Natural killer cell (primary cell): Measurements from ENCODE around the gene RIMS3. TPM values are rescaled to one million over a fixed set of nuclear protein-coding genes. Genes with fewer than 3 reads are reported as not detected.

Experiments used
- ATAC-seq, 3 donors: fragments of 150-1000 bp in 2 of 3; fragments of 200-7000 bp in 1 of 3; cut with Tn5 transposase; 1 replicate in 1 of 3; 2 replicates in 2 of 3; pipeline ENCODE4 v1.10.0; 2021; ENCODE audit warnings: mild to moderate bottlenecking in 2 of 3, moderate library complexity in 2 of 3
- DNase-seq, 2 donors: peaks; one replicate each; pipeline versions ENCODE4 v3.0.0 to v3.0.0-alpha.2; 2013 to 2021; ENCODE audit warnings: mixed read lengths in 1 of 2
- H3K27ac ChIP-seq: one replicate; pipeline ENCODE4 v1.5.1; 2013; ENCODE audit warnings: mild to moderate bottlenecking, low read length
- H3K27me3 ChIP-seq: one replicate; pipeline ENCODE4 v1.6.1; 2013; ENCODE audit warnings: low read length; ENCODE audit not compliant: control insufficient read depth, insufficient read depth
- H3K36me3 ChIP-seq: one replicate; pipeline ENCODE4 v1.6.1; 2013; ENCODE audit warnings: low read length; ENCODE audit not compliant: control insufficient read depth, insufficient read depth
- H3K4me1 ChIP-seq: one replicate; pipeline ENCODE4 v1.6.1; 2013; ENCODE audit warnings: low read length; ENCODE audit not compliant: control insufficient read depth, insufficient read depth
- H3K4me3 ChIP-seq: one replicate; pipeline ENCODE4 v1.5.1; 2013; ENCODE audit warnings: low read length
- H3K9me3 ChIP-seq: one replicate; pipeline ENCODE4 v1.6.1; 2013; ENCODE audit warnings: low read length; ENCODE audit not compliant: control insufficient read depth, insufficient read depth
- H3K27ac Mint-ChIP-seq, 2 donors: one replicate each; pipeline ENCODE4 v1.8.0; 2022; ENCODE audit warnings: mild to moderate bottlenecking in 2 of 2, mixed read lengths in 2 of 2, moderate library complexity in 1 of 2
- H3K27me3 Mint-ChIP-seq, 2 donors: one replicate each; pipeline ENCODE4 v1.8.0; 2022; ENCODE audit warnings: low read depth in 2 of 2, mixed read lengths in 2 of 2
- H3K36me3 Mint-ChIP-seq: one replicate; pipeline ENCODE4 v1.8.0; 2022; ENCODE audit warnings: mixed read lengths
- H3K4me1 Mint-ChIP-seq, 2 donors: one replicate each; pipeline ENCODE4 v1.8.0; 2022; ENCODE audit warnings: mixed read lengths in 2 of 2
- H3K4me3 Mint-ChIP-seq: one replicate; pipeline ENCODE4 v1.8.0; 2022; ENCODE audit warnings: mild to moderate bottlenecking, moderate library complexity, mixed read lengths
- H3K9me3 Mint-ChIP-seq, 2 donors: one replicate each; pipeline ENCODE4 v1.8.0; 2022; ENCODE audit warnings: mixed read lengths in 2 of 2
- WGBS: methylation state at CpG from one replicate; pipeline ENCODE4 v1.1.7; 2013; ENCODE audit warnings: missing lambda C conversion rate; ENCODE audit not compliant: insufficient coverage; 5-methylcytosine and 5-hydroxymethylcytosine counted together
- intact Hi-C: fragments of 100-400 bp; cut with micrococcal nuclease; formaldehyde crosslinking; loops from one replicate; pipeline ENCODE4 v1.14.2; 2022
- total RNA-seq, 4 donors: library from RNA; stranded (reverse); fragments of 120-200 nt in 1 of 4; gene quantifications; one replicate each; pipeline versions ENCODE4 v1.2.3 to v1.2.4, GENCODE V29; 2013 to 2022
- TF ChIP-seq, protein P1 (sequence below): fragments of 200-600 bp; IDR thresholded peaks from one replicate; pipeline ENCODE4 v1.8.0; 2022; ENCODE audit warnings: antibody characterized with exemption

Gene RIMS3
- total RNA-seq, 3 donors from 2014 or later (not counting 1 experiment from before 2014, with no cell fraction given), result 0.56 to 2.1 (median 1.1) TPM

DNA sequence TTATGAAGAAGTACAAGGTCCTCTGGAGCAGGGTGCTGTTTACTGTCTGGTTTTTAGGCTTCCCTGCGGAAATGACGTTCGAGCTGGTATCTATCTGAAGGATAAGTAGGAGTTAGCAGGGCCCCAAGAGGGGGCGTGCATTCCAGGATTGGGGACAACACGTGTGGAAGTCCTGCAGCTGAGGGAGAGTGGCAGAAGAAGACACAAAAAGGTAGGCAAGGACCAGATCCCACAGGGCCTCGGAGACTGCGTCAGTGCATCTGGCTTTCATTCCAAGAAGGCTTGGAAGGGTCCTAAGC is 5.9 kb downstream of the RIMS3 start:
- intact Hi-C loops, result no loop called here
- WGBS, result 81% methylated on average over 7 of the region's 7 CpGs

DNA sequence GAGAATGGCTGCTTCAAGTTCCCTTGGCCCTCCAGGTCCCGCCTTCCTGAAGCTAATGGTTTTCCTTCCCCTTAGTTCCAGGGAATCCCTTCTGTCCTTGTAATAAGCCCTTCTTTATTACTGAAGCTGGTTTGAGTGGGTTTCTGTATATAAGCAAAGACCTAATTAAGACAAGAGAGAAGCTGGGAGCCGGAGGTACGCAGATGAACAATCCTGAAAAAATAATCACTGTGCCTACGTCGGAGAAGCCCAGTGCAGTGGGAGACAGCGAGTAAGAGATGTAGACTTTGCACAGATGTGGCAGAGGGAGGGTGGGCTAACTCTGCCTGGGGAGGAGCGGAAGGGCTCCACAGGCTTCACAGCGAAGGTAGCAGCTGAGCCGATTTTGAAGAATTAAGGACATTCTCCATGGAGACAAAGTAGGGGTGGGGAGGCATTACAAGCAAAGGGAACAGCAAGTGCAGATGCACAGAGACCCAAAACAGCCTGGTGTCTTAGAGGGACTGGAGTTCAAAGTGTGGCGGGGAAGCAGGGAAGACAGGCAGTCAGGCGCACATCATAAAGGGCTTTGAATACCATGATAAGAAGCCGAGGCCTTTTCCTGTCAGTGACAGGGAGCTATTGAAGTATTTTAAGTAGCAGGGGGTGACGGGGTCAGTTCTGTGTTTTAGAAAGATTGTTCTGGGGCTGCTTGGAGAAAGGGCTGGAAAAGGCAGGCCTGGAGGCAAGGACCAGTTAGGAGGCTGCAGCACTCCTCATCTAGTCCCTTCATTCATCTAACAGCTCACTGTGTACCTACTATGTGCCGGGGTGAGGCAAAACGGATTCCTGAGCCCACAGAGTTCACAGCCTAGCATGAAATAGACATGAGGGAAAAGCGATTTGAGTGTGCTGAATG is 6.5 kb downstream of the RIMS3 start:
- no peaks in the 10 kb centered on the region for H3K27me3 ChIP-seq
- no peaks in the 10 kb centered on the region for H3K36me3 ChIP-seq
- Mint-ChIP-seq H3K4me3 (no peak overlapping the region), H3K36me3 (no peaks in the 10 kb centered on the region), H3K4me1 (peaks cover 0 to 4% of the 10 kb centered on the region in 2 donors), H3K9me3 (no peaks in the 10 kb centered on the region), H3K27ac (no peak overlapping the region), H3K27me3 (peaks cover 8 to 9% of the 10 kb centered on the region in 2 donors)
- no peaks in the 10 kb centered on the region for H3K9me3 ChIP-seq
- no peak overlapping the region for H3K27ac ChIP-seq
- no peak for DNase-seq
- no peak overlapping the region for H3K4me3 ChIP-seq
- TF ChIP-seq, protein P1, sequence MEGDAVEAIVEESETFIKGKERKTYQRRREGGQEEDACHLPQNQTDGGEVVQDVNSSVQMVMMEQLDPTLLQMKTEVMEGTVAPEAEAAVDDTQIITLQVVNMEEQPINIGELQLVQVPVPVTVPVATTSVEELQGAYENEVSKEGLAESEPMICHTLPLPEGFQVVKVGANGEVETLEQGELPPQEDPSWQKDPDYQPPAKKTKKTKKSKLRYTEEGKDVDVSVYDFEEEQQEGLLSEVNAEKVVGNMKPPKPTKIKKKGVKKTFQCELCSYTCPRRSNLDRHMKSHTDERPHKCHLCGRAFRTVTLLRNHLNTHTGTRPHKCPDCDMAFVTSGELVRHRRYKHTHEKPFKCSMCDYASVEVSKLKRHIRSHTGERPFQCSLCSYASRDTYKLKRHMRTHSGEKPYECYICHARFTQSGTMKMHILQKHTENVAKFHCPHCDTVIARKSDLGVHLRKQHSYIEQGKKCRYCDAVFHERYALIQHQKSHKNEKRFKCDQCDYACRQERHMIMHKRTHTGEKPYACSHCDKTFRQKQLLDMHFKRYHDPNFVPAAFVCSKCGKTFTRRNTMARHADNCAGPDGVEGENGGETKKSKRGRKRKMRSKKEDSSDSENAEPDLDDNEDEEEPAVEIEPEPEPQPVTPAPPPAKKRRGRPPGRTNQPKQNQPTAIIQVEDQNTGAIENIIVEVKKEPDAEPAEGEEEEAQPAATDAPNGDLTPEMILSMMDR, result no peak
- intact Hi-C loops, result no loop called here
- WGBS, result 88% methylated on average over 16 of the region's 16 CpGs
- no peak for ATAC-seq
- no peaks in the 10 kb centered on the region for H3K4me1 ChIP-seq

More for the DNA sequence above, 5.9 kb downstream of the RIMS3 start:
- Histone ChIP-seq H3K36me3 (no peaks in the 10 kb centered on the region), H3K9me3 (no peaks in the 10 kb centered on the region), H3K27ac (no peak overlapping the region), H3K4me3 (no peak overlapping the region), H3K4me1 (no peaks in the 10 kb centered on the region), H3K27me3 (no peaks in the 10 kb centered on the region)
- no peak overlapping the region for H3K27ac Mint-ChIP-seq
- no peaks in the 10 kb centered on the region for H3K9me3 Mint-ChIP-seq
- DNase-seq (no peak), ATAC-seq (no peak)
- H3K4me1 Mint-ChIP-seq, result peaks cover 0 to 4% of the 10 kb centered on the region in 2 donors
- H3K27me3 Mint-ChIP-seq, result peaks cover 3 to 4% of the 10 kb centered on the region in 2 donors
- no peak overlapping the region for H3K4me3 Mint-ChIP-seq
- TF ChIP-seq, protein P1, result no peak
- H3K36me3 Mint-ChIP-seq, result no peaks in the 10 kb centered on the region

DNA sequence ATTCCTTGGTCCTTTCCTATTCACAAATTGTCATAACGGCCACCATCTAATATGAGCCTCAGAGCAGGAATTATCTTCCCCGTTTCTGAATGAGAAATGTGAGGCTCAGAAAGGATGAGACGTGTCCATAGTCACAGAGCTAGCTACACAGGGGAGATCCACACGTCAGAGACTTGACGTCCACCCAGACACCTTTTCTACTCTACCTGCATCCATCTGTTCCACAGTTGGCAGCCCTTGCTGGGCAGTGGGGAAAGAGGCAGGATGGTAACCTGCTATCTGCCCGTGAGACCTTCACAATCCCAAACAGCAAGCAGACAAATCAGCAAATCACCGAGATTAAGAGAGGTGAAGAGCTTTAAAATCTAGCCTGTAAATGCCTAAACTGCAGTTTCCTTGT is 8.4 kb downstream of the RIMS3 start:
- 94% methylated on average over 7 of the region's 7 CpGs for WGBS
- Histone ChIP-seq H3K36me3 (no peaks in the 10 kb centered on the region), H3K9me3 (no peaks in the 10 kb centered on the region), H3K27me3 (no peaks in the 10 kb centered on the region), H3K4me1 (no peaks in the 10 kb centered on the region), H3K27ac (no peak overlapping the region), H3K4me3 (no peak overlapping the region)
- Mint-ChIP-seq H3K36me3 (no peaks in the 10 kb centered on the region), H3K4me3 (no peak overlapping the region), H3K4me1 (no peaks in the 10 kb centered on the region), H3K9me3 (no peaks in the 10 kb centered on the region), H3K27ac (no peak overlapping the region), H3K27me3 (peaks cover 8 to 9% of the 10 kb centered on the region in 2 donors)
- TF ChIP-seq, protein P1, result no peak
- intact Hi-C loops, result no loop called here
- ATAC-seq (no peak), DNase-seq (no peak)
